Heart left ventricle (tissue), 13 donors: ENCODE measurements around the gene PTGER3.

Experiments used
- POLR2A ChIP-seq, 2 donors: fragments of 450-650 bp; IDR thresholded peaks; one replicate each; pipeline ENCODE4 v1.6.1; 2017; ENCODE audit warnings: antibody characterized with exemption in 2 of 2, mild to moderate bottlenecking in 2 of 2, moderate library complexity in 2 of 2
- TF ChIP-seq, protein P1 (sequence below), 12 donors: fragments of 200-600 bp; sonication (generic) in 4 of 12; IDR thresholded peaks; one replicate each; pipeline versions ENCODE4 v1.5.0 to v1.8.0; 2018 to 2022; ENCODE audit warnings: antibody characterized with exemption in 12 of 12, mild to moderate bottlenecking in 5 of 12
- donor health status: ischemic (EF 13 %, LVEDD 7.1; RV severe dilation, severe dysfunction).
- donor health status: DM: no; HTN: yes; CAD: no.
- donor health status: DM: no; HTN: no; CAD: no.
- donor health status: ischemic (EF 25% LVEDD 6.9; RV normal size, moderate dysfunction).
- donor health status: ischemic (EF 25% LVEDD 5.7; RV mildly dilated, moderate dysfunction).
- donor health status: ischemic (EF 35%, LVEDD 5.7; RV mildly dilated, moderate dysfunction).
- donor health status: nonischemic (EF 11% LVEDD 7.7; RV severe dilation, severe dysfunction).
- donor health status: DM: yes; HTN: yes; CAD: no.
- donor health status: PGD.
- donor health status: ischemic (EF 29% LVEDD 5.4; RV normal size, mild dysfunction).
- donor health status: nonischemic (EF 23%, LVEDD 6.1; RV moderate dilation, normal function).

- TF ChIP-seq, protein P1, sequence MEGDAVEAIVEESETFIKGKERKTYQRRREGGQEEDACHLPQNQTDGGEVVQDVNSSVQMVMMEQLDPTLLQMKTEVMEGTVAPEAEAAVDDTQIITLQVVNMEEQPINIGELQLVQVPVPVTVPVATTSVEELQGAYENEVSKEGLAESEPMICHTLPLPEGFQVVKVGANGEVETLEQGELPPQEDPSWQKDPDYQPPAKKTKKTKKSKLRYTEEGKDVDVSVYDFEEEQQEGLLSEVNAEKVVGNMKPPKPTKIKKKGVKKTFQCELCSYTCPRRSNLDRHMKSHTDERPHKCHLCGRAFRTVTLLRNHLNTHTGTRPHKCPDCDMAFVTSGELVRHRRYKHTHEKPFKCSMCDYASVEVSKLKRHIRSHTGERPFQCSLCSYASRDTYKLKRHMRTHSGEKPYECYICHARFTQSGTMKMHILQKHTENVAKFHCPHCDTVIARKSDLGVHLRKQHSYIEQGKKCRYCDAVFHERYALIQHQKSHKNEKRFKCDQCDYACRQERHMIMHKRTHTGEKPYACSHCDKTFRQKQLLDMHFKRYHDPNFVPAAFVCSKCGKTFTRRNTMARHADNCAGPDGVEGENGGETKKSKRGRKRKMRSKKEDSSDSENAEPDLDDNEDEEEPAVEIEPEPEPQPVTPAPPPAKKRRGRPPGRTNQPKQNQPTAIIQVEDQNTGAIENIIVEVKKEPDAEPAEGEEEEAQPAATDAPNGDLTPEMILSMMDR (IDR thresholded peaks at IDR 0.05): no peak
- no peak for TF ChIP-seq POLR2A (IDR thresholded peaks at IDR 0.05)
Observed at GRCh38 chr1:71037066-71037465, 10.6 kb downstream of the PTGER3 start.
